Measurements from ENCODE around the gene SAMD4A.

Gene SAMD4A

GRCh38 chr14:54789781-54790480 lies 223.0 kb downstream of the SAMD4A start:
- no peak for DNase-seq
- H3K4me3 ChIP-seq (ENCODE audit: low read depth, low read length): no peak overlapping the region
- no peaks in the 10 kb centered on the region for H3K36me3 ChIP-seq
- no peaks in the 10 kb centered on the region; the same call in 1 of the 2 replicates for H3K9me3 ChIP-seq
- no peak for TF ChIP-seq CTCF (IDR thresholded peaks at IDR 0.05; ENCODE audit: low read depth, low read length)
- H3K27me3 ChIP-seq: no peaks in the 10 kb centered on the region
- peaks cover under 1% of the 10 kb centered on the region for H3K4me1 ChIP-seq

GRCh38 chr14:54791001-54791400 lies 224.1 kb downstream of the SAMD4A start:
- Histone ChIP-seq H3K36me3 (no peaks in the 10 kb centered on the region), H3K27me3 (no peaks in the 10 kb centered on the region), H3K4me1 (no peaks in the 10 kb centered on the region; the same call in 1 of the 2 replicates), H3K9me3 (no peaks in the 10 kb centered on the region; the same call in none of the 2 replicates), H3K4me3 (ENCODE audit: low read depth, low read length) (no peak overlapping the region)
- DNase-seq: no peak
- TF ChIP-seq CTCF (IDR thresholded peaks at IDR 0.05; ENCODE audit: low read depth, low read length): no peak

GRCh38 chr14:54792288-54792687 lies 225.4 kb downstream of the SAMD4A start:
- DNase-seq: no peak
- TF ChIP-seq CTCF (IDR thresholded peaks at IDR 0.05; ENCODE audit: low read depth, low read length): no peak
- H3K4me1 ChIP-seq: no peaks in the 10 kb centered on the region; the same call in 1 of the 2 replicates

GRCh38 chr14:54794159-54794558 lies 227.2 kb downstream of the SAMD4A start:
- H3K36me3 ChIP-seq: no peaks in the 10 kb centered on the region
- H3K9me3 ChIP-seq: no peaks in the 10 kb centered on the region; the same call in none of the 2 replicates
- no peak overlapping the region for H3K4me3 ChIP-seq (ENCODE audit: low read depth, low read length)
- H3K27me3 ChIP-seq: no peaks in the 10 kb centered on the region
- no peaks in the 10 kb centered on the region for H3K4me1 ChIP-seq
- DNase-seq: no peak
- TF ChIP-seq CTCF (IDR thresholded peaks at IDR 0.05; ENCODE audit: low read depth, low read length): no peak

More at GRCh38 chr14:54792288-54792687, 225.4 kb downstream of the SAMD4A start:
- no peaks in the 10 kb centered on the region for H3K36me3 ChIP-seq
- H3K27me3 ChIP-seq: no peaks in the 10 kb centered on the region
- H3K4me3 ChIP-seq (ENCODE audit: low read depth, low read length): no peak overlapping the region
- no peaks in the 10 kb centered on the region; the same call in none of the 2 replicates for H3K9me3 ChIP-seq

GRCh38 chr14:54794796-54795195 lies 227.9 kb downstream of the SAMD4A start:
- H3K4me1 ChIP-seq: no peaks in the 10 kb centered on the region

More at GRCh38 chr14:54794796-54795195, 227.9 kb downstream of the SAMD4A start:
- Histone ChIP-seq H3K9me3 (no peaks in the 10 kb centered on the region; the same call in none of the 2 replicates), H3K36me3 (no peaks in the 10 kb centered on the region), H3K4me3 (ENCODE audit: low read depth, low read length) (no peak overlapping the region), H3K27me3 (no peaks in the 10 kb centered on the region)
- no peak for TF ChIP-seq CTCF (IDR thresholded peaks at IDR 0.05; ENCODE audit: low read depth, low read length)
- DNase-seq: no peak
